ENCODE data around the gene ITGB5. TPM values are rescaled to one million over a fixed set of nuclear protein-coding genes. Genes with fewer than 3 reads are reported as not detected.
"Not testable (repeated sequence)": the region's sequence is repeated elsewhere in the genome, so short reads cannot be mapped to it uniquely, and the experiment has no call there.

The ITGB5 gene
- total and polyA plus RNA-seq, 2 donors (not counting 1 experiment from before 2014, with no cell fraction given) = 0.15 to 0.54 TPM

DNA sequence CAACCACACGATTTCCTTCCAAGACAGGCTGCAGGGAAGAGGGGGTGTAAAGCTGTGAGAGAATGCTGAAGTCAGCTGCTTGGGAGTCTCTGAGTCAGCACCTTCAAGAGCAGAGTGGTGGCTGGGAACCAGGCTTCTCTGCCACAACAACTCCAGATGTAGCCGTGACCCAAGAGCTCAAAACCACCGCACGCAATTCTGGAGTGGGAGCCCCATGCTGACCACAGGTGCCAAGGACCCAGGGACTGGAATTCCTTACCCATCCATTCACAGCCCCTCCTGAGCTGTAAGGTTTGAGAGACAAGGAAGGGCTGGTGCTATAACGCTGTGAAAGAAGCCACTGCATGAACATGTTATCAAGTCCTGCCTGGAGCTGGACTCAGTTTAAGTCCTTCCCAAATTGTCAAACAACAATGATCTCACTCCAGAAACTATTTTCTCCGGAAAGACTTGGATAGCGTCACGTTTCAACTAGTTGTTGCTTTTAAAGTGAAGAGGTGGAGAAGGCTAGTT, 95.5 kb downstream of the ITGB5 start:
- Histone ChIP-seq H4K20me1 (ENCODE audit: control insufficient read depth, insufficient read depth, low read length, poor library complexity, severe bottlenecking) (no peaks in the 10 kb centered on the region), H3K9ac (ENCODE audit: low read length) (no peak overlapping the region), H2AFZ (ENCODE audit: insufficient read depth, low read depth, low read length, poor library complexity, severe bottlenecking) (no peak overlapping the region), H3K4me1 (ENCODE audit: control insufficient read depth in 2 of 2, insufficient read depth in 2 of 2, low read length in 2 of 2) (no peaks in the 10 kb centered on the region), H3K79me2 (ENCODE audit: control insufficient read depth, insufficient read depth, low read length) (no peaks in the 10 kb centered on the region), H3K4me2 (replicated peaks; ENCODE audit: low read depth, low read length, poor library complexity, severe bottlenecking) (no peak overlapping the region), H3K27ac (ENCODE audit: low read length in 2 of 2) (no peak overlapping the region), H3K36me3 (replicated peaks in 1 of 2; ENCODE audit: control extremely low read depth in 1 of 2, control insufficient read depth in 1 of 2, extremely low read depth in 1 of 2, insufficient read depth in 2 of 2, low read length in 1 of 2) (no peaks in the 10 kb centered on the region), H3K4me3 (ENCODE audit: control extremely low read depth in 1 of 5, extremely low read depth in 1 of 5, insufficient read depth in 1 of 5, low read depth in 2 of 5, low read length in 4 of 5) (no peak overlapping the region), H3K9me3 (ENCODE audit: control extremely low read depth in 1 of 3, control insufficient read depth in 2 of 3, insufficient read depth in 1 of 3, low read length in 2 of 3) (no peaks in the 10 kb centered on the region), H3K27me3 (replicated peaks in 1 of 4; ENCODE audit: control extremely low read depth in 1 of 4, control insufficient read depth in 3 of 4, insufficient read depth in 4 of 4, low read length in 3 of 4) (peaks cover 0 to 3% (median 0%) of the 10 kb centered on the region in 4 experiments)
- Mint-ChIP-seq H3K4me3 (no peak overlapping the region), H3K4me1 (no peaks in the 10 kb centered on the region), H3K27ac (no peak overlapping the region), H3K9me3 (ENCODE audit: insufficient read depth) (no peaks in the 10 kb centered on the region), H3K27me3 (peaks cover 9% of the 10 kb centered on the region)
- ATAC-seq (ENCODE audit: low read depth) (no peak), DNase-seq (no peak)
- ChIA-PET CTCF (no interaction called here), POLR2A (no interaction called here)
- TF ChIP-seq EZH2 (IDR thresholded peaks at IDR 0.05; ENCODE audit: borderline replicate concordance, insufficient read depth, low read depth, low read length, poor library complexity, severe bottlenecking) = no peak
- TF ChIP-seq, protein P1, sequence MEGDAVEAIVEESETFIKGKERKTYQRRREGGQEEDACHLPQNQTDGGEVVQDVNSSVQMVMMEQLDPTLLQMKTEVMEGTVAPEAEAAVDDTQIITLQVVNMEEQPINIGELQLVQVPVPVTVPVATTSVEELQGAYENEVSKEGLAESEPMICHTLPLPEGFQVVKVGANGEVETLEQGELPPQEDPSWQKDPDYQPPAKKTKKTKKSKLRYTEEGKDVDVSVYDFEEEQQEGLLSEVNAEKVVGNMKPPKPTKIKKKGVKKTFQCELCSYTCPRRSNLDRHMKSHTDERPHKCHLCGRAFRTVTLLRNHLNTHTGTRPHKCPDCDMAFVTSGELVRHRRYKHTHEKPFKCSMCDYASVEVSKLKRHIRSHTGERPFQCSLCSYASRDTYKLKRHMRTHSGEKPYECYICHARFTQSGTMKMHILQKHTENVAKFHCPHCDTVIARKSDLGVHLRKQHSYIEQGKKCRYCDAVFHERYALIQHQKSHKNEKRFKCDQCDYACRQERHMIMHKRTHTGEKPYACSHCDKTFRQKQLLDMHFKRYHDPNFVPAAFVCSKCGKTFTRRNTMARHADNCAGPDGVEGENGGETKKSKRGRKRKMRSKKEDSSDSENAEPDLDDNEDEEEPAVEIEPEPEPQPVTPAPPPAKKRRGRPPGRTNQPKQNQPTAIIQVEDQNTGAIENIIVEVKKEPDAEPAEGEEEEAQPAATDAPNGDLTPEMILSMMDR (IDR thresholded peaks at IDR 0.05) = no peak
- WGBS (ENCODE audit: insufficient coverage) = 10% methylated on average over 4 of the region's 8 CpGs
- intact Hi-C loops (cut with micrococcal nuclease) = no loop called here

DNA sequence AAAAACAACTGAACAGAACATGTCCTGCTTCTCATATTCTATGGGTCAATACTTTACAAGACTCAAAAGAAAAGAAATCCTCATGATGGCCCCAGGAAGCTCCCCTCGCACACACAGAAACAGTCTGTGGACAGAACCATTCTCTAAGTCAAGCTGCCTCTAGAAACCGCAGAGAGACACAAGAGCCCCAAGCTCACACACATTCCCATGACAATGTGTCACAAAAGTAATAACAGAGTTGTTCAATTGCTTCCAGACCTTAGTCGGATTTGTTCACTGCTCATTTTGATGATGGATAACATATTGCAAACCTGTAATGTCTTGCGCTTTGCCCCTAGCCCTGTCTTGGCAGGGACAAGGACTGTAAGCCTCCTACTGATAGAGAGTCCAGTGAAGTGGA, 96.0 kb downstream of the ITGB5 start:
- Mint-ChIP-seq H3K27me3 (peaks cover 9% of the 10 kb centered on the region), H3K27ac (no peak overlapping the region), H3K9me3 (ENCODE audit: insufficient read depth) (no peaks in the 10 kb centered on the region), H3K4me1 (no peaks in the 10 kb centered on the region), H3K4me3 (no peak overlapping the region)
- no peaks in the 10 kb centered on the region for H3K79me2 ChIP-seq (ENCODE audit: control insufficient read depth, insufficient read depth, low read length)
- no peak overlapping the region for H3K4me3 ChIP-seq (ENCODE audit: control extremely low read depth in 1 of 5, extremely low read depth in 1 of 5, insufficient read depth in 1 of 5, low read depth in 2 of 5, low read length in 4 of 5)
- no peak overlapping the region for H2AFZ ChIP-seq (ENCODE audit: insufficient read depth, low read depth, low read length, poor library complexity, severe bottlenecking)
- no peak overlapping the region for H3K4me2 ChIP-seq (replicated peaks; ENCODE audit: low read depth, low read length, poor library complexity, severe bottlenecking)
- H3K4me1 ChIP-seq (ENCODE audit: control insufficient read depth in 2 of 2, insufficient read depth in 2 of 2, low read length in 2 of 2) = no peaks in the 10 kb centered on the region
- H3K9ac ChIP-seq (ENCODE audit: low read length) = no peak overlapping the region
- WGBS (ENCODE audit: insufficient coverage) = 75% methylated on average over 3 of the region's 4 CpGs
- ATAC-seq (ENCODE audit: low read depth) (no peak), DNase-seq (no peak)
- H4K20me1 ChIP-seq (ENCODE audit: control insufficient read depth, insufficient read depth, low read length, poor library complexity, severe bottlenecking) = no peaks in the 10 kb centered on the region
- TF ChIP-seq, protein P1 (IDR thresholded peaks at IDR 0.05) = no peak
- no peak for TF ChIP-seq EZH2 (IDR thresholded peaks at IDR 0.05; ENCODE audit: borderline replicate concordance, insufficient read depth, low read depth, low read length, poor library complexity, severe bottlenecking)
- H3K9me3 ChIP-seq (ENCODE audit: control extremely low read depth in 1 of 3, control insufficient read depth in 2 of 3, insufficient read depth in 1 of 3, low read length in 2 of 3) = no peaks in the 10 kb centered on the region
- H3K27me3 ChIP-seq (replicated peaks in 1 of 4; ENCODE audit: control extremely low read depth in 1 of 4, control insufficient read depth in 3 of 4, insufficient read depth in 4 of 4, low read length in 3 of 4) = peaks cover 0 to 3% (median 0%) of the 10 kb centered on the region in 4 experiments
- H3K27ac ChIP-seq (ENCODE audit: low read length in 2 of 2) = no peak overlapping the region
- intact Hi-C loops (cut with micrococcal nuclease) = no loop called here
- ChIA-PET POLR2A (no interaction called here), CTCF (no interaction called here)
- H3K36me3 ChIP-seq (replicated peaks in 1 of 2; ENCODE audit: control extremely low read depth in 1 of 2, control insufficient read depth in 1 of 2, extremely low read depth in 1 of 2, insufficient read depth in 2 of 2, low read length in 1 of 2) = no peaks in the 10 kb centered on the region

DNA sequence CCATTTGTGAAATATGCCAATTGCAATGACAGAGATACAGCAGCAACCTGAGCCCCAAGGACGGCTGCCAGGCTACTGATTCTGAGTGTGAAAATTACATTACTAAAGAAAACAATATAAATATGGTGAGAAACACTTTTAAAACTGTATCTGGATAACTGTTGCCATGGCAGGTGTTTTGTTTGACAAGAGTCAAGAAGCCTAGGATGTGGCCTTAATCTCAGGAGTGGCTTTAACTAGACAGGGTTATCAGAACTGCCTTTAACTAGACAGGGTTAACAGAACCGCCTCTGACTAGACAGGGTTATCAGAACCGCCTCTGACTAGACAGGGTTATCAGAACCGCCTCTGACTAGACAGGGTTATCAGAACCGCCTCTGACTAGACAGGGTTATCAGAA, 98.1 kb downstream of the ITGB5 start:
- H3K4me1 Mint-ChIP-seq; CTCF ChIA-PET; H3K4me1 ChIP-seq (ENCODE audit: control insufficient read depth in 2 of 2, insufficient read depth in 2 of 2, low read length in 2 of 2); H3K4me2 ChIP-seq (replicated peaks; ENCODE audit: low read depth, low read length, poor library complexity, severe bottlenecking); ATAC-seq (ENCODE audit: low read depth); H3K9me3 Mint-ChIP-seq (ENCODE audit: insufficient read depth); H3K36me3 ChIP-seq (replicated peaks in 1 of 2; ENCODE audit: control extremely low read depth in 1 of 2, control insufficient read depth in 1 of 2, extremely low read depth in 1 of 2, insufficient read depth in 2 of 2, low read length in 1 of 2); H3K4me3 Mint-ChIP-seq; H4K20me1 ChIP-seq (ENCODE audit: control insufficient read depth, insufficient read depth, low read length, poor library complexity, severe bottlenecking); intact Hi-C loops (cut with micrococcal nuclease); H3K27ac ChIP-seq (ENCODE audit: low read length in 2 of 2); H3K9me3 ChIP-seq (ENCODE audit: control extremely low read depth in 1 of 3, control insufficient read depth in 2 of 3, insufficient read depth in 1 of 3, low read length in 2 of 3); H3K79me2 ChIP-seq (ENCODE audit: control insufficient read depth, insufficient read depth, low read length); H2AFZ ChIP-seq (ENCODE audit: insufficient read depth, low read depth, low read length, poor library complexity, severe bottlenecking); H3K4me3 ChIP-seq (ENCODE audit: control extremely low read depth in 1 of 5, extremely low read depth in 1 of 5, insufficient read depth in 1 of 5, low read depth in 2 of 5, low read length in 4 of 5); H3K9ac ChIP-seq (ENCODE audit: low read length); H3K27ac Mint-ChIP-seq; DNase-seq; H3K27me3 ChIP-seq (replicated peaks in 1 of 4; ENCODE audit: control extremely low read depth in 1 of 4, control insufficient read depth in 3 of 4, insufficient read depth in 4 of 4, low read length in 3 of 4); POLR2A ChIA-PET: not testable (repeated sequence)
- peaks cover 12% of the 10 kb centered on the region for H3K27me3 Mint-ChIP-seq
- WGBS (ENCODE audit: insufficient coverage) = no CpG with 5 or more reads among the region's 5 CpGs
